Stimulated activated CD4-positive, alpha-beta T cell treated with anti-CD3 and anti-CD28 coated beads, Interleukin-15, amount 100 ng/mL, for 24 hours (primary cell): ENCODE data around the gene ENPEP.
"Not testable (repeated sequence)": the region's sequence is repeated elsewhere in the genome, so short reads cannot be mapped to it uniquely, and the experiment has no call there.

Experiments
- DNase-seq: peaks from one replicate; pipeline ENCODE4 v3.0.0-alpha.2; 2020

Gene ENPEP

DNA sequence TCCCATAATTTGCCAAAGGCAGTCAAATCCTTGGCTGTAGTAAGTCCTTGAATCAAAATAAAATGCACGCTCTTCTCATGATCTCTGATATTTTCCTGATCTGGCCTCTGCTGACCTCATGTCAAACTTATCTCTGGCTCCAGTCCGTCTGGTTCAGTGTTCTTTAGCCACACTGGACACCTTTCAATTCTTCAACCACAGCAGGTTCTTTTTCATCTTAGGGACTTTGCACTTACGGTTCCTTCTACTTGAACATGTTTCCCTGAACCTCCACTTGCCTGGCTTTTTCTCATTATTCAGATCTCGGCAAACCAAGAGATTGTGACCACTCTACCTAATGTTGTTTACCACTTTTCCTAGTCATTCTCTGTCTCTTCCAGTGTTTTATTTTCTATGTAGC, 10.3 kb downstream of the ENPEP start:
- DNase-seq, result no peak

DNA sequence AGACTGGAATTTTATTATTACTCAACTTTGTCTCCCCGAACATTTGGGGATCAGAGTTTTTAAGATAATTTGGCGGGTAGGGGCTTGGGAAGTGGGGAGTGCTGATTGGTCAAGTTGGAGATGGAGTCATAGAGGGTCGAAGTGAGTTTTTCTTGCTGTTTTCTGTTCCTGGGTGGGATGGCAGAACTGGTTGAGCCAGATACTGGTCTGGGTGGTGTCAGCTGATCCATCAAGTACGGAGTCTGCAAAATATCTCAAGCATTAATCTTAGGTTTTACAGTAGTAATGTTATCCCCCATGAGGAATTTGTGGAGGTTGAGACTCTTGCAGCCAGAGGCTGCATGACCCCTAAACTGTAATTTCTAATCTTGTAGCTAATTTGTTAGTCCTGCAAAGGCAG, 10.9 kb downstream of the ENPEP start:
- not testable (repeated sequence) for DNase-seq

DNA sequence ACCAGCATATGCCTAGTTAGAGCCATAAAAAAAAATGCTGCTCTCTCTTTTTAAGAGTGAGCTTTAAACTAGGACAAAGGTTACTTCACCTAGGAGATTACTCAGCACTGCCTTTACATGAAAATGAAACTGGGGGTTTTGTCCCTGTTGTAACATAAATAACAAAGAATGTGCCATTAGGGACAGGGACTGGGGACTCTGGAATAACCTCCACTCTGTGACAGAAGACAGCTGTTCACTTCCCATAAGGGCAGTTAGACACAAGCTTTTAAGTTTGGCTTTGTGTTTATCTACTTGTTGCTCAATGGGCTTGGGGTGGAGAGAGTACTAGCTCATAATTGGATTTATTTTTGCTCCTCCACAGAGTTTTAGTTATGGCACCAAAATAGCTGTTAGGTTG, 11.9 kb downstream of the ENPEP start:
- no peak for DNase-seq

DNA sequence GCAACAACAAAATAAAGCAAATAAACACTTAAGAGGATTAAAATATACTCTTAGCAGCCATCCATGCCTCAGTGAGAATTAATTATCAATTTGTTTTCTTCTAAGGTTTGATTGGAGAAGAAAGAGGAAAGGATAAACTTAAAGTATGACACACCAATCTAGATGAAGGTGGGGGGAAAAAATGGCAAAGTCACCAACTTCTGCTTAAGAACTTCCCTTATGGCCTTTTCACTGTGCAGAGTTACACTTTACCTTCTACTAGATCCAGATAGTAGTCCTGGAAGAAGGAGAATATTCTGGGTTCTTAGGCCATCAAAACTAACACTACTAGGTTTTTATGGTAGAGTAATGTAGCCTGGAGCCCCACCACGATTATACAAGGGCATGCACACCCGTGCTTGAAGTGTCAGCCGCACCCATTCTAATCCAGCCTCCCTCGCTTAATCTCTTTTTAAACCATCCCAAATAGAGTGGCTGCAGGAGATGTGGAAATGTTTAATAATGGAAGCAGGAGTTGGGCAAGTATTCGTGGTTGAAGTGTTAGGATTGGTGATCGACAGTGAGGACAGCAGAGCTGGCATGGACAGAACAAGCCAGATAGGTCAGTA, 14.1 kb downstream of the ENPEP start:
- no peak for DNase-seq

DNA sequence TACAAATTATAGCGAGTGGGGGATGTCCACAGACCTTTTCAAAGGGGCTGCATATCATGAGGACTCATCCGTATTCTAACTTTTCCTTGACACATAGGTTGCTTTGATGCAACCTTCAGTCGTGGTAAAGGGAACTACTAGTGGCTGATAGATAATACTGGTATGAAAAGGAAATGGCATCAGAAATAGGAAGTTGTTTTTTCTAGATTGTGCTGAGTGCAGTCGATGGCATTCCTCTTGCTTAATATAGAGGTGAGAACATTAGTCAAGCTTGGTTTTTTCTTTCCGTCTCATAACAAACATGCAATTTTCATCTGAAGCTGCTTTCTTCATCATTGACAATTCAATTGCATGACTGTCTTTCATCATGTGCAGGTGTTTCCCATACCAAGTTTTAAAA, 16.6 kb downstream of the ENPEP start:
- no peak for DNase-seq

DNA sequence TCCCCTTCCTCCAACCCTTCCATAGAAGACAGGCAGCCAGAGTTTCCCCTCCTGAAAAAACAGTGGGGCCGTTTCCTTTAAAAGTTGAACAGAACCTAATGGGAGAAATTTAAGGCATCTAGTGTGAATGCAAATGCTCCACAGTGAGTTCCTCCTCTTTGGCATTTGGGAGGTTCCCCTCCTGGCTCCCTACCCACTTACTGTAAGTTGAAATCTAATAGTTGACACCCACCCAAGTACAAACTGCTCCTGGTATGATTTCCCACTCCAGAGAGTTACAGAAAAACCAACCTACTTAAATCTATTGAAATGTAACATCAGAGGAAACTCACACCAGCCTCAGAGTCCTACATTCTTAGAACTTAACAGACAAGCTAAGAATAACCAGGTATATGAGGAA, 17.6 kb downstream of the ENPEP start:
- no peak for DNase-seq

DNA sequence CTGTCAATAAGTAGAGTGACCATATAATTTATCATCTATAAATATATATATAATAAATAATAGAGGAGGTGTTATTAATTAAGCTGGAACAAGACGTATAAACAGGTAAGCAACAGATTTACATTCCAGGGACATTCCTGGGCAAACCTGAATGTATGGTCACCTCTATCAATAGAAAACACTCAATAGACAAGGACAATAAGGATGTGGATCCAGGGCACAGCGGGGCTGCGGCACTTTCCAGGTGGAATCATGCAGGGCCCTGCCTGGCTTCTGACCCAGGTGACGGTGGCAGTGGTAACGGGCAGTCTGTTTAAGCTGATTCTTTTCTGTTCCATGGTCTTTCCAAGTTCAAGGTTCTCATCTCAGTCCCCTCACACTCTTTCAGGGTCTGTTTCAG, 22.5 kb downstream of the ENPEP start:
- no peak for DNase-seq

DNA sequence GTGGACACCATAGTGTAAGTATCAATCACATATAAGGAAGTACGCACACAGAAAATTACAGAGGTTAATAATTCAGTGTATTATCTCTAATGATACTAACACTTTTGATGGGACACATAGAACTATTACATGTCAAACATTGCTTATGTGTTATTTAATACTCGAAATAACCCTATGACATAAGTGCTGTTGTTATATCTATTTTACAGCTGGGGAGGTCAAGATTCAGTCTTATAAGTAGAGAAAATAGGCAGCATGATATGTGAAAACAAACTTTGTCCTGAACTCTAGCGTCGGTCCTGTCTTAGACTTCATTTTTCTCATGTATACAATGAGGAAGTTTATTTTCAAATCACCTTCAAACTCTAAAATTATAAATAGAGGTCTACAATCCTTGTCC, 23.2 kb downstream of the ENPEP start:
- DNase-seq, result no peak

DNA sequence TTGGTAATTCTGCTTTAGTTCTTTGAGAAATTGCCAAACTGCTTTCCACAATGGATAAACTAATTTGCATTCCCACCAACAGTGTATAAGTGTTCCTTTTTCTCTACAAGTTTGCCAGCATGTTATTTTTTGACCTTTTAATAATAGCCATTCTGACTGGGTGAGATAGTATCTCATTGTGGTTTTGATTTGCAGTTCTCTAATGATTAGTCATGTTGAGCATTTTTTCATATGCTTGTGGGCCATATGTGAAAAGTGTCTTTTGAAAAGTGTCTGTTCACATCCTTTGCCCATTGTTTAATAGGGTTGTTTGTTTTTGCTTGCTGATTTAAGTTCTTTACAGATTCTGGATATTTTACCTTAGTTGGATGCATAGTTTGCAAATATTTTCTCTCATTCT, 25.9 kb downstream of the ENPEP start:
- no peak for DNase-seq

DNA sequence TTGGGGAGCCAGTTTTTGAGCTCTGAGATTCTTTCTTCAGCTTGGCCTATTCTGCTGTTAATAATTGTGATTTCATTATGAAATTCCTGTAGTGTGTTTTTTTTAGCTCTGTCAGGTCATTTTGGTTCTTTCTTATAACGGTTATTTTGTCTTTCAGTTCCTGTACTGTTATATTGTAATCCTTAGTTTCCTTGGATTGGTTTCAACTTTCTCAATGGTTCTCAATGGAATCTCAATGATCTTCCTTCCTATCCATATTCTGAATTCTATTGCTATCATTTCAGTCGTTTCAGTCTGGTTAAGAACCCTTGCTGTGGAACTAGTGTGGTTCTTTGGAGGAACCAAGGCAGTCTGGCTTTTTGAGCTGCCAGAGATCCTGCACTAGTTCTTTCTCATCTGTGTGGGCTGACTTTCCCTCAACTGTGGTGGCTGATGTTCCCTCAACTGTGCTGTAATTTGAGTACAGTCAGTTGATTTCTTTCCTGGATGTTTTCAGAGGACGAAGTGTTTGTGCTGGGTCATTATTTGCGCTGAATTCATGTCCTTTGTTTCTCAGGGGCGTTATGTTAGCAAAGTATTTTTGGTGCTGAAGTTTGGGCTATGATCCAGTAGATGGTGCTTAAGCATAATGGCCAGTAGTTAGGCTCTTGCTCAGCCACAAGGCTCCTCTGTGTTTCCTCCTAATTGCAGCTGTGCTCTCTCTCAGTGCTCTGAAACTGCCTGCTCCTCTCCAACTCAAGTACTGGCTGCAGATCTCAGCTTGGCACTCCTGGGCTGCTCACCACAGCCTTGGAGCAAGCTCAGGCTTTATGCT, 27.5 kb downstream of the ENPEP start:
- no peak for DNase-seq

DNA sequence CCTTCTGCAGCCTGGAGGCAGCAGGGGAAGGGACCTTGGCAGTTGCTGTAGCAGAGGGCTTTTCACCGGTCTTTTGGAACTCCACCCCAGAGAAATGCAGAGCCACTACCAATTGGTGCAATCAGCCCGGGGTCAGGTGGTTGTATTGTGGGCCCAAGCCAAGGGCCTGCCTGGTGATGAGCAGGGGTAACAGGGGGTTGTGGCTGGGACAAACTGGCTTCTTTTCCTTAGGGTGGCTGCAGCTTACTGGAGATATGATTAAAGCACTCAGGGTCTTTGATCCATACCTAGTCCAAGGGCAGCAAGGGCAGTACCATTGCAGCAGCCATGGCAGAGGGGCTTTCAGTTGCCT, 28.1 kb downstream of the ENPEP start:
- no peak for DNase-seq

DNA sequence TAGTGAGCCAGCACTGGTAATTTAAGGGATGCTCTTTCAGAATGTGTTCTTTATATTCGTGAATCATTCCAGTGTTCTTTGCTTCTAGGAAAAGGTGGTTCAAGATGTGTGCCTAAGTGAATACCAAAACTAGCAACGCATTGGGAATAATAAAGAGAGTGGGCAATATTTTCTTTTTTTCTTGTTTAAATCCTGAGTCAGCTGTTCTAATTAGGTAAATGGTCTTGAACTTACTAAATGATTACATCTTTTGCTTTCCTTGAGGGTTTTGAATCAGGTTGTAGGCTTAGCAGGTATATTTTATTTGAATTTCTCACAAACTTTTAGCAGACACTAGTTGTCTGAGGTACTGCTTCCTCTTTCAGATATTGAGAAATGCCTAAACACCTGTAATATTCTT, 29.5 kb downstream of the ENPEP start:
- DNase-seq, result no peak

DNA sequence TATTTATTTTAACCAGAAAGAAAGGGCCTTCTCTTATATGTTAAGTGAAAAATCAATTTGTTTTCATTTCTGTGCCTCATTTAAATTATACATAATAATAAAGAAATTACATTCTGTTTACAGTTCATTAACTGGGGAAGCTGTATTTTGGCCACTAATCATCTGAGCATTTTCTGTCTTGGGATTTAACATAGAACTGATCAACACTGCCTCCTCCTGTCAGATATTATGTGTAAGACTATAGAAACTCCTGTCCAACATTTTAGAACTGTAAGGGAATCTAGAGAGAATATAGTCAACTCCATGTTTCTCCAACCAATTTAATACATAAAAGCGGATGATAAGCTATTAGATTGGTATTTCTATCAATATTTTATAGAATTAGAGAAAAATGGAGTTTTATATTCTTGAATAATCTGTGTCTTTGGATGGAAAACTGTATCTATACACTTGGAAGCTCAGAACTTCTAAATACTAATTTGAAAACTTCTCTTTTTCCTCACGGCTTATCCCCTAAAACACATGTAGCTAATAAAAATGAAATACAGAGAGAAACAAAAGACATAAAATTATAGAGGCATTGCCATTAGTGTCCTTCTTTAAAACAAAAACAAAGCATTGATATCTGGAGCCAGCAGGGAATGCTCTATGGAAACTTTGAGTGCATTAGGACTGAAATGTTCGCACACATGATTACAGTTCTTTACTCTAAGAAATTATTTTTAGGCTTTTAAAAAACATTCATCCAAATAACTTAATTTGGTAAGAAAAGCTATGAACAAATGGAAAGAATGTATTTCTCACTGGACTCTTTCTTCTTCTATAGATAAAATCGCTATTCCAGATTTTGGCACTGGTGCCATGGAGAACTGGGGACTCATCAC, 33.1 kb downstream of the ENPEP start:
- DNase-seq, result no peak

DNA sequence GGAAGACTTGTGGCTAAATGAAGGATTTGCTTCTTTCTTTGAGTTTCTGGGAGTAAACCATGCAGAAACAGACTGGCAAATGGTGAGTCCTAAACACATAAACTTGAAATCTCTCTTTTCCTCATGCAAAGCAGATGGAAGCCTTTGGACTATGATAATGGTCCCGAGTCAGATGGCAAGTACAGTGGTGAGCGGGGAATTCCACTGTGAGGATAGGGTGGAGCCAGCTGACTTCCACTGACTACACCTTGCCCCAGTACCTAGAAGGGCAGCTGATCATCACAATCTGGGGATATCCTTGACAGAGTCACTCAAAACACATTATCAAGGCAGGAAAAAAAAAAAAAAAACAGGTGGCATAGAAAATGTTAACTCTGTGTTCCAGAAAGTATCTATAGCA, 34.3 kb downstream of the ENPEP start:
- DNase-seq, result no peak

DNA sequence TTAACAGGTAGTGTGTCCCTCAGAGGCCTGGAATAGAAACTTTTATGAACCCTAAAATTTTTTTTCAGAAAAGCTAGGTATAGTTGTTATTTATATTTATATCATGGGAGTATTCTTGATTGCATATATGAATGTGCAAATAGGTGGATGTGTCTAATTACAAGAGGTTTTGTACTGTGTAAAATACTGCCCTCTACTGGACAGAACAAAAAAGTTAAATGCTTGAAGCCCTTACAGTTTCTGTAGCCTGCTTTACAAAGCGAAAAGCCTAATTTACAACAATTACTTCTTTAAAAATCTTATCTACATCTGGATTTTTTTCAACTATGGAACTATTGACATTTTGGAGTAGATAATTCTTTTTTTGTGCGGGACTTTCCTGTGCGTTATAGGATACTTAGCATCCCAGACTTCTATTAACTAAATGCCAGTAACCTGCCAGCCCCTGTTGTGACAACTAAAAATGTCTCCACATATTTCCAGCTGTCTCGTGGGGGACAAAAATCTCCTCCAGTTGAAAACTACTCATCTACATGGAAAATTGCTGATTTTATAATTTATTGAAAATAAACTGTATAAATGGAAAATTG, 35.1 kb downstream of the ENPEP start:
- DNase-seq, result no peak

DNA sequence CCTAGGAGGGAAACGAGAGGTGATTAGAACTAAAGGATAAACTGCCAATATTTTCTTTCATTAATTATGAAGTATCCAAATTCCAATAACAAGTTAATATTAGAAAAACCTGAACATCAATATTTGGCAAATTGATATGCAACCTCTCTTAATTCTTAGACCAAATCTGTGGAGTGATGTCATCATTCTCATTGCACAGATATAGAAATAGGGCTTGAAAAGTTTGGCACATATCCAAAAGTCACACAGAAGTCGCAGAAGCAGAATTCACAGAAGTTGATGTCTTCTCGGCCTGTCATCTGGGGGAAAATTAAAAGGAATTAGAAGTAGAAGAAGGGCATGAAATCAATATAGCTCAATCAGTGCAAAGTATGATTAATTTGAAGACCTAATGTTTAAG, 36.9 kb downstream of the ENPEP start:
- no peak for DNase-seq

DNA sequence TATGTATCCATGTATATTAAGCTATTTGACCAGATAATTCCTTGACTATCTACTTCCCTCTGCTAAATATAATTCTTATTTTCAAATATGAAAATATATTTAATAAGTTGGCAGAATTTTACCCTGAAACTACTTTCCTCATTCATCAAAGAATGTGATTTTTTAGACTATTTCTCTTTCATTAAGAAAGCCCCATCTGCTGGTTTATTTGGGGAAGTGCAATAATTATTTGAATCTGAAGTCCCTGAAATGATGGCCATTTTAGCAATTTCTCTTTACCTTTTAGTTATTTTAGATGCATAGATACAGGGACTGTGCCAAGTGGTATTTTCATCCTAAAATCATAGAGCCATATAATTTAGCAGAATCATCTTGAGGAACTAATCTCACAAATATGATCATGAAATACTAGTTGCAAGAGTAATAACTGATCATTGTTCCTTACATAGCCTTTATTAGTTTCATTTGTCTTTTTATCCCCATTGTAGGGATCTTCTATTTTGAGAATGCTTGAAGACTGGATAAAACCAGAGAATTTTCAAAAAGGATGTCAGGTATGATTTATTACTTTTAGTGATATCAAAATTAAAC, 39.0 kb downstream of the ENPEP start:
- no peak for DNase-seq

DNA sequence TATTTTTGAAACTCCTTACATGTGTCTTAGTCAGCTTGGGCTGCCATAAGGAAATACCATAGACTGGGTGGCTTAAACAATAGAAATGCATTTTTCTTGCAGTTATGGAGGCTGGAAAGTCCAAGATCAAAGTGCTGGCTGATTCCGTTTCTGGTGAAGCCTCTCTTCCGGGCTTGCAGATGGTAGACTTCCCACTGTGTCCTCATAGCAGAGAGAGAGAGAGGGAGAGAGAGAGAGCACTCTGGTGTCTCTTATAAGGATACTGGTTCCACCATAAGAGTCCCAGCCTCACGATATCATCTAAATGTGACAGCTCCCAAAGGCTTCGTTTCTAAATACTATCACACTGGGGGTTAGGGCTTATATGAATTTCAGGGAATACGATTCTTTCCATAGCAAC, 39.7 kb downstream of the ENPEP start:
- DNase-seq, result no peak

DNA sequence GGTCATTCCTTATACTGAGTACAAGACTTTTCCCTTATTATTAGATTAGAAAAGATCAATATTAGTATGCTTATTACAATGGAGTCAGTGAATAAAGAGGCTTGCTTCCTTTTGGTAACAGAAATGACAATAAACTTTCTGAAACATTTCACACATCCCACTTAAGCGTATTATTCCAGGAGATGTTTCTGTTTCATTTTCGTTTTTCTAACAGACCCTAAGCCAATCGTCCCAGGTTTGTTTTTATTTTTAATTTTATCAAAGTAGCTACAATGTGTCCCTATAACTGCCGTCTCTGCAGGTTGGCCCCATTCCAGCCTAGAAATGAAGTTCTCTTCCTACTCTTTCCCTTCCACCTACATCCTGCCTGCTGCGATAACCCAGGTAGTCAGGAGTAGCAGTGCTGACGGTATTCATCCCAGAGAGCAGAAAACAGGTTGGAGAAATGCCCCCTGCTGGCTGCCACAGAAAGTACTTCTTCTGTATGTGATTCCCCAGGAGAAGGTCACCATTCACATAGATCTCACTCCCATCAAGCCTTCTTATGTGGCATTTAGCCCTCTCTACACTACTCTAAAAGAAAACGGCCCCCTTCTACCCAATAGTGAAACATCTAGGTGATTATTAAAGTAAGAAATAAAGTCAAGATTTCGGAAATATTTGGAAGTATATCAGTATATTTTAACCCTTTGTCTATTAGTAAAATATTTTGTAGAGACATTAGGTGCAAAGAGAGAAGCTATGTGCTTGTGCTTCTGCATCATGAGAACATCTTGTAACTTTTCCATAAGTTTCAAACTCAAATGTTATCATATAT, 40.4 kb downstream of the ENPEP start:
- DNase-seq, result peak; percentile 81

DNA sequence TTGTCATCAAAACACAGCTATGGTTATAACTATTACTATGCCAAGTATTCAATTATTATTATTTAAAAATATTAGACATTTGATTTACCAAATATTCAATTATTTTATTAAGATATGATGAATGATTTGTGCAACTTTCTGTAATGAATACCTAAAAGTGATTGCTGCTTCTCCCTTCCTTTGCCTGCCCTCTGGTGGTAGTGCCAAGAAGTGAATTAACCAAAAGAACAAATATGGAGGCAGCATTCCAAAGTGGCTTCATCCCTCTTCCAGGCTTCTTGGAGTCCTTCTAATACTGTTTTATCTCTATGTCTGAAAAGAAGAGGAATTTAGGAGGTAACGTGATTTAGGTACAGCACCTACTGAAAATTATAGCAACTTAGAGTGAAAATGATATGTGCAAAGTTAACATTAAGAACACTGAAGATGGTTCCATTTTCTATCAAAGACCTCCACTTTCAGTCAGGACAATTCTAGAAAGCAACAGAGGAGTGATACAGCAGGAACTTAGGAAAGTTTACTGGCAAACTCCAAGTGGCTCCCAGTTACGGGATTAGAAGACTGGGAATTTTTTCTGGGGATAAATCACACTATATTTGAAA, 43.0 kb downstream of the ENPEP start:
- peak; percentile 34 for DNase-seq

DNA sequence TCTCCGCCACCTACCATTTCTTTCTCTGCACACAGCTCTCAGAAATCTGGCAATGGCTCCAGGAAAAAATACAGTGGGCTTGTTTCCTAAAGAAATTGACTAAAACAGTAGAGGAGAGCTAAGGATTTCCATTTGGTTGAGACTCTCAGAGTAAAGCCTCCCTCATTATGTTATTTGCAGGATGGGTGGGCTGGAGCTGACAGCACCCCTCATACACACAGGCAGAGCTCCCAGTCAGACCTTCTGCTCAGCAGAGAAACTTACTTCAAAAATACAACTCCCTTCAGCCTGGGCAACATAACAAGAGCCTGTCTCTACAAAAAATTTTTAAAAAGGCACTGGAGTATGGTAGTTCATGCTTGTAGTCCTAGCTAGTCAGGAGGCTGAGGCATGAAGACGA, 44.9 kb downstream of the ENPEP start:
- no peak for DNase-seq

DNA sequence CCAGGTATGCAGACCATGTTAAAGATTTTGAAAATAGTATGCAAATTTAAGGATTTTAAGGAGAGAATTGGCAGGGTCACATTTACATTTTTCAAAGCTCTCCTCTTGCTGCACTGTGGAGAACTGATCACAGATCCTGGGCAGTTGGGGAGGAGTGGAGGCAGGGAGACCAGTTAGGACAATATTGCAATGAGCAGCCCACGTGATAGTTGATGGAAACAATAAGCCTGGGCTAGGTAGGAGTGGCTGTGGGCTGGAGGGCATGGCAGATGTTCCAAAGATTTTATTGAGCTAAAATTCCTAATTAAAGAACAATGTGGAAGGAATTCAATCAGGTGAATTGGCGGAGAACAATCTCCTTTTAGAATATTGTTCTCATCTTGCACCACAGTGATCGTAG, 50.6 kb downstream of the ENPEP start:
- DNase-seq, result no peak
